Ascending aorta (tissue), 2 donors: ENCODE results near the gene CPED1. TPM values are rescaled to one million over a fixed set of nuclear protein-coding genes. Genes with fewer than 3 reads are reported as not detected.
"Not testable (repeated sequence)": the region's sequence is repeated elsewhere in the genome, so short reads cannot be mapped to it uniquely, and the experiment has no call there.

Source experiments
- DNase-seq, 2 donors: peaks; one replicate each; pipeline ENCODE4 v3.0.0-alpha.2; 2019; ENCODE audit warnings: low spot score in 2 of 2
- H3K27ac ChIP-seq, 2 donors: fragments of 200-600 bp; sonication (generic); one replicate each; pipeline ENCODE4 v1.5.1; 2016 to 2017; ENCODE audit warnings: mild to moderate bottlenecking in 1 of 2
- H3K27me3 ChIP-seq: fragments of 200-600 bp; sonication (generic); one replicate; pipeline ENCODE4 v1.5.1; 2017
- H3K36me3 ChIP-seq, 2 donors: fragments of 200-600 bp; sonication (generic); one replicate each; pipeline ENCODE4 v1.5.1; 2016
- H3K4me1 ChIP-seq, 2 donors: fragments of 200-600 bp; sonication (generic); one replicate each; pipeline ENCODE4 v1.5.1; 2016 to 2017; ENCODE audit warnings: mild to moderate bottlenecking in 1 of 2
- H3K4me3 ChIP-seq, 2 donors: fragments of 200-600 bp; sonication (generic); one replicate each; pipeline ENCODE4 v1.5.1; 2016 to 2017; ENCODE audit warnings: mild to moderate bottlenecking in 1 of 2
- H3K9me3 ChIP-seq, 2 donors: fragments of 200-600 bp; sonication (generic); one replicate each; pipeline ENCODE4 v1.5.1; 2016
- CTCF ChIP-seq, 3 experiments: fragments of 200-600 bp in 2 of 3; fragments of 450-650 bp in 1 of 3; sonication (generic) in 2 of 3; IDR thresholded peaks; one replicate each; pipeline ENCODE4 v1.5.1; 2016 to 2019; ENCODE audit warnings: antibody characterized with exemption in 3 of 3, mild to moderate bottlenecking in 1 of 3, moderate library complexity in 1 of 3
- intact Hi-C: fragments of 100-400 bp; cut with DNase I; formaldehyde crosslinking; loops from one replicate; pipeline ENCODE4 v1.15.1; 2023
- total RNA-seq: library from RNA; depleted of rRNA; stranded (reverse); fragments of >200 nt; gene quantifications from one replicate; pipeline ENCODE4 v1.1.0, GENCODE V29; 2016

Gene CPED1
- total RNA-seq, 1 donor from 2014 or later: 69.5 TPM

- TF ChIP-seq CTCF (IDR thresholded peaks at IDR 0.05): no peak
- H3K36me3 ChIP-seq: peaks cover 0 to 4% of the 10 kb centered on the region in 2 donors
- DNase-seq: no peak
- H3K9me3 ChIP-seq: no peaks in the 10 kb centered on the region
- no peak overlapping the region for H3K27ac ChIP-seq
- no peaks in the 10 kb centered on the region for H3K4me1 ChIP-seq
- H3K4me3 ChIP-seq: no peak overlapping the region
- H3K27me3 ChIP-seq: no peaks in the 10 kb centered on the region
- intact Hi-C loops: loop anchor here (5.0 kb wide), 1 partner anchor 317 kb away; no protein-coding TSS in a partner anchor
Measured at GRCh38 chr7:121109145-121109544, 120.6 kb downstream of the CPED1 start.

- no peak overlapping the region for H3K27ac ChIP-seq
- no peaks in the 10 kb centered on the region for H3K9me3 ChIP-seq
- no peak for TF ChIP-seq CTCF (IDR thresholded peaks at IDR 0.05)
- DNase-seq: no peak
- H3K4me3 ChIP-seq: no peak overlapping the region
- H3K4me1 ChIP-seq: no peaks in the 10 kb centered on the region
- H3K36me3 ChIP-seq: peaks cover 4% of the 10 kb centered on the region in 2 donors
- intact Hi-C loops: no loop called here
- H3K27me3 ChIP-seq: no peaks in the 10 kb centered on the region
Measured at GRCh38 chr7:121113288-121113687, 124.8 kb downstream of the CPED1 start.

- no peak for TF ChIP-seq CTCF (IDR thresholded peaks at IDR 0.05)
- no peaks in the 10 kb centered on the region for H3K9me3 ChIP-seq
- H3K27me3 ChIP-seq: no peaks in the 10 kb centered on the region
- H3K27ac ChIP-seq: no peak overlapping the region
- no peaks in the 10 kb centered on the region for H3K4me1 ChIP-seq
- no peak overlapping the region for H3K4me3 ChIP-seq
- intact Hi-C loops: no loop called here
- H3K36me3 ChIP-seq: peaks cover 4 to 7% of the 10 kb centered on the region in 2 donors
- no peak for DNase-seq
Measured at GRCh38 chr7:121116396-121116795, 127.9 kb downstream of the CPED1 start.

- TF ChIP-seq CTCF (IDR thresholded peaks at IDR 0.05): no peak
- Histone ChIP-seq H3K27ac (no peak overlapping the region), H3K4me1 (peaks cover 0 to 3% of the 10 kb centered on the region in 2 donors), H3K36me3 (peaks cover 0 to 7% of the 10 kb centered on the region in 2 donors), H3K4me3 (no peak overlapping the region), H3K9me3 (no peaks in the 10 kb centered on the region), H3K27me3 (no peaks in the 10 kb centered on the region)
- intact Hi-C loops: no loop called here
- no peak for DNase-seq
Measured at GRCh38 chr7:121119047-121119446, 130.5 kb downstream of the CPED1 start.

- Histone ChIP-seq H3K4me1 (peaks cover 0 to 3% of the 10 kb centered on the region in 2 donors), H3K4me3 (no peak overlapping the region), H3K27me3 (no peaks in the 10 kb centered on the region), H3K27ac (no peak overlapping the region), H3K36me3 (peaks cover 9 to 10% of the 10 kb centered on the region in 2 donors), H3K9me3 (no peaks in the 10 kb centered on the region)
- intact Hi-C loops: no loop called here
- DNase-seq: no peak
- TF ChIP-seq CTCF (IDR thresholded peaks at IDR 0.05): no peak
Measured at GRCh38 chr7:121123032-121123431, 134.5 kb downstream of the CPED1 start.

GRCh38 chr7:121125454-121125853 is 136.9 kb downstream of the CPED1 start:
- H3K4me3 ChIP-seq, intact Hi-C loops, H3K27ac ChIP-seq, H3K4me1 ChIP-seq, H3K27me3 ChIP-seq, H3K9me3 ChIP-seq, DNase-seq: not testable (repeated sequence)
- peaks cover 7 to 18% of the 10 kb centered on the region in 2 donors for H3K36me3 ChIP-seq
